Stimulated activated CD4-positive, alpha-beta T cell treated with anti-CD3 and anti-CD28 coated beads, TNF-alpha, amount 100 ng/mL, for 1 hour (primary cell): ENCODE measurements around the gene POGLUT2.
"Not testable (repeated sequence)": the region's sequence is repeated elsewhere in the genome, so short reads cannot be mapped to it uniquely, and the experiment has no call there.

ENCODE experiments used
- DNase-seq, 3 donors: peaks; one replicate each; pipeline ENCODE4 v3.0.0-alpha.2; 2020; ENCODE audit warnings: low read depth in 3 of 3, low spot score in 1 of 3

Gene POGLUT2

GRCh38 chr13:102807699-102808098 is 8.9 kb upstream of the POGLUT2 start:
- no peak for DNase-seq

DNA sequence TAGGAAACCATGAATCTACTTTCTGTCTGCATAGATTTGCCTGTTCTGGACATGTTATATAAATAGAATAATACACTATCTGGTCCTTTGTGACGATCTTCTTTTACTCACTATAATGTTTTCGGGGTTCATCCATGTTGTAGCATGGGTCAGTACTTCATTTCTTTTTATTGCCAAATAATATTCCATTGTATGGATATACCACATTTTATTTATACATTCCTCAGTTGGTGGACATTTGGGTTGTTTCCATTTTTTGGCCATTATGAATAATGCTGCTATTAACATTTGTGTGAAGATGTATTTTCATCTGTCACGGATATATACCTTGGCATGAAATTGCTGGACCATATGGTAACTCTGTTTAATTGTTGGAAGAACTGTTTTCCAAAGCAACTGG is 6.9 kb upstream of the POGLUT2 start:
- DNase-seq: no peak

GRCh38 chr13:102800145-102801041 is 1.6 kb upstream of the POGLUT2 start:
- peak; percentile 38 to 76 (median 58) for DNase-seq

GRCh38 chr13:102799426-102800144 is 809 bp upstream of the POGLUT2 start:
- DNase-seq: no peak

DNA sequence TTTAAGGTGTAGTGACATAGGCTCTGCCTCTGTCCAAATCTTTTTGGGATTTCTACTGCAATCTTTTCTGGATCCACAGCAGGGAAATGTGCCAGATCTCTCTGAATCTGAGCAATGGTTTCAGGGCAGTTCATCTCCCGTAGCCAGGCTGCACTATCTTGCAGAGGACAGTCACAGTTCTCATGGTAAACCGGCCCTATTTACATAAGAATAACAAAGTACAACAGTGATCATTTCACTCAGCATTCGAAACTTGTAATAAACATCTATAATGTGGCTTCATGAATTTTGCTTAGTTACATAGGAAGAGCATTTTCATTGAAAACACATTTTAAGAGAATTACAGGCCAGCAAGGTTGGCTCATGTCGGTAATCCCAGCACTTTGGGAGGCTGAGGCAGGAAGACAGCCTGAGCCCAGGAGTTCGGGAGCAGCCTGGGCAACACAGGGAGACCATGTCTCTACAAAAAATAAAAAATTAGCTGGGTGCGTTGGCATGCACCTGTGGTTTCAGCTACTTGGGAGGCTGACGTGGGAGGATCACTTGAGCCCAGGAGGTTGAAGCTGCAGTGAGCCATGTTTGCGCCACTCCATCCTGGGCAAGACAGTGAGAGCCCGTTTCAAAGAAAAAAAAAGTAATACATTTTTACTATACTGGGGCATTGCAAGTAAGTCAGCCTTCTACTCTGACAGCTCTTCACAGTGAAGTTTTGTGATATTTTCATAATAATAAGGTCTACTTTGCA is 5.0 kb downstream of the POGLUT2 start:
- no peak for DNase-seq

DNA sequence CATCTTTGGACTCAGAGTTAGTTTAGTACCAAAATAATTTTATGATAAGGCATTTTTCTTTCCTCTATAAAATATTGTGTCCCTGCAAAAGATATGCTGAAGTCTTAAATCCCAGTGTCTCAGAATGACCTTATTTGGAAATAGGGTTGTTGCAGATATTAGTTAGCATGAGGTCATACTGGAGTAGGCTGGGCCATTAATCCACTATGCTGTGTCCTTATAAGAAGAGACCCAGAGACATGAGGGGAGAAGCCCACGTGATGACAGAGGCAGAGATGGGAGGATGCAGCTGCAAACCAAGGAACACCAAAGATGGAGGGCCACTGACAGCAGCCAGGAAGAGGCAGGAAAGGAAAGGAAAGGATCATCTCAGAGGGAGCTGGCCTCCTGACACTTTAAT is 6.4 kb downstream of the POGLUT2 start:
- DNase-seq: no peak

DNA sequence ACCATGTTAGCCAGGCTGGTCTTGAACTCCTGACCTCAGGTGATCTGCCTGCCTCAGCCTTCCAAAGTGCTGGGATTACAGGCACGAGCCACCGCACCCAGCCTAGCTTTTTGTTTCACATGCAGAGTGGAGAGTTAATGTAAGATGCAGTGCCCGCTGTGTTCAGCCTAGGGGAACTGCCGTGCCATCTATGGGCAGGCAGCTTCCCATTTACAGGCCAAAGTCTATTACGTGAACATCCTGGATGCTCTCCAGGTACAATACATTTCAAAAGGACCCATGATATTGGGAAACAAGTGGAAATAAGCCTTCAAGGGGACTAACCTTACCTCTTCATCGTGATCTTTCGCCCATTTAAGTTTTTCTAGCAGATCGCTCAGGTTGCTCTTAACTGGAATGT is 10.1 kb downstream of the POGLUT2 start:
- no peak for DNase-seq

GRCh38 chr13:102784483-102784882 is 14.3 kb downstream of the POGLUT2 start:
- DNase-seq: no peak

GRCh38 chr13:102781591-102781990 is 17.2 kb downstream of the POGLUT2 start:
- DNase-seq: no peak

DNA sequence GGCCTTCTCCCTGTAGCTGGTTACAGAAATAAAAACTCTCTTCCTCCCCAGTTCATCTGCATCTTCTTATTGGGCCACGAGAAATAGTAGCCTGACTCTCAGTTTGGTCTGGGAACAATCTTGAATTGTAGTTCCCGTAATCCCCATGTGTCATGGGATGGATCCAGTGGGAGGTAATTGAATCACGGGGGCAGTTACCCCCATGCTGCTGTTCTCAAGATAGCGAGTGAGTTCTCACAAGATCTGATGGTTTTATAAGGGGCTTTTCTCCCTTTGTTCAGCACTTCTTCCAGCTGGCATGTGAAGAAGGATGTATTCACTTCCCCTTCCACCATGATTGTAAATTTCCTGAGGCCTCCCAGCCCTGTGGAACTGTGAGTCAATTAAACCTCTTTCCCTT is 18.1 kb downstream of the POGLUT2 start:
- not testable (repeated sequence) for DNase-seq

- DNase-seq: no peak
Observed at GRCh38 chr13:102779436-102780159, 19.2 kb downstream of the POGLUT2 start.

GRCh38 chr13:102777736-102778135 is 21.0 kb downstream of the POGLUT2 start:
- no peak for DNase-seq

DNA sequence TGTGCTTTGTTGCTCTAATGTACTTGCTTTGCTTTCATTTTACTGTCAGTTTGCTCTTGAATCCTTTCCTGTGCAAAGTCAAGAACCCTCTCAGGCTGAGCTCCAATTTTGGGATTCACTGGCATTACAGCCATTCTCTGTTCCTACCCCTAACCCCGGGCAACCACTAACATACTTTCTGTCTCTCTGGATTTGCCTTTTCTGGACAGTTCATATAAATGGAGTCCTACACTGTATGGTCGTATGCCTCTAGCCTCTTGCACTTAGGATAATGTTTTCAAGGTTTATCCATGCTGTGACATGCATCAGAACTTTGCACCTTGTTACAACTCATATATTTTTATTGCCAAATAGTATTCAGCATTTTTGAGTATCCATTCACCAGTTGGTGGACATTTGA is 22.5 kb downstream of the POGLUT2 start:
- no peak for DNase-seq

DNA sequence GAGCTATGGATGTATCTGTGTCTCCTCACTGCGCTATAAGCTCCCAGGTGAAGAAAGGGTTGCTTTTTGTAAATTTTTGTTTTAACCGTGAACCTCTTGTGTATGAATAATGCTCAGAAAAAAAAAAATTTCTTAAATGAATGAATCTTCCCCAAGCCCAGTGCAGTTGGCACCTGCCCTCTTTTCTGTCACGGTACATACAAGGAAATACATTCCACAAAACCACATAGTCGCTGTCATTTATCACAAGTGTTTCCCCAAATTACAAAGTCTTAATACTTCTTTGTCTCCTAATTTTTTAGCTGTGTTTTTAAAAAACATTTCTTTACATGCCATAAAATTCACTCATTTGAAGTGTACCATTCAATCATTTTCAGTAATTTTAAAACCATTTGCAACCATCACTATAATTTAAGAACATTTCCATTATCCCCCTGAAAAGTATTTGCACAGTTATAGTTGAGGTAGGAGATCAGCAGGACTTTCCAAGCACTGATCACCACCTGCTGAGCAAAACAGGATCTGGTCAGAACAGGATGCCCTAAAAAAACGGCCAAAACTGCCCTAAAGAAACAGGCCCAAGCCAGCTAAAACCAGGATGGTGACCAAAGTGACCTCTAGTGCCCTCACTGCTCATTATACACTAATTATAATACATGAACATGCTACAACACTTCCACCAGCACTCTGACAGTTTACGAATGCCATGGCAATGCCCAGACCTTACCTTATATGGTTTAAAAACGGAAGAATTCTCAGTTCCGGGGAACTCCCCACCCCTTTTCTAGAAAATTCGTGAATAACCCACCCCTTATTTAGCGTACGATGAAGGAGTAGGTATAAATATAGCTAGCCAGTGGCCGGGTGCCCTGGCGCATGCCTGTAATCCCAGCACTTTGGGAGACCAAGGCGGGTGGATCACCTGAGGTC is 23.9 kb downstream of the POGLUT2 start:
- no peak for DNase-seq

DNA sequence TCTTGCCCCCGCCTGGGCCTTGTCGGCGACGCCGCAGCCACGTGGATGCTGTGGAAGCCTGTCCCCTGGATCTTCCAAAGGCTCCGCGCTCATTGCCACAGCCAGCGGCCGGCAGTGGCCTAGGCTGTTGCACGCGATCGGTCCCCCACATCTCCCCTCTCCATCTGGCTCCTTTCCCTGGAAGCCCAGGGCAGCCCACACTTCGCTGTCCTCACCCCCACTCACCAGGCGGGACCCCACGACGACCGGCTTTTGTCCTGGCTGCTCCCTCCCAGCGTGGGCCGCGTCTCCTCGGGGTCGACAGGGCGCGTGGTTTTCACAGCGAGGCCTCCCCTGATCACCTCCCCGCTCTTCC is 24.6 kb downstream of the POGLUT2 start:
- DNase-seq: no peak

GRCh38 chr13:102773441-102774213 is 25.1 kb downstream of the POGLUT2 start, which contains the start of gene TEX30:
Gene TEX30 (minus strand): TSS chr13:102773786. CDS start chr13:102770026, 3,760 bp downstream.
- DNase-seq: peak; percentile 57 to 82 (median 78)

DNA sequence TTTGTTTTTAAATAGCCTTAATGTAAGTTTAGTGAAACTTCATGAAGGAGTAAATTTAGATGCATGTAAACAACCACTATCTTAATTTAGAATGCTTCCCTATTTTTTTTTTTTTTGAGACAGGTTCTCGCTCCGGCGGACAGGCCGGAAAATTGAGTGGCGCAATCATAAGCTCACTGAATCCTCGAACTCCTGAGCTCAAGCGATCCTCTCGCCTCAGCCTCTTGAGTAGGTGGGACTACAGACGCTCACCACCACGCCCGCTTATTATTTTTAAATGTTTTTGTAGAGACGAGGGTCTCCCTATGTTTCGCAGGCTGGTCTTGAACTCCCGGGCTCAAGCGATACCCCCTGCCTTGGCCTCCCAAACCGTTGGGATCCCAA is 26.7 kb downstream of the POGLUT2 start:
- DNase-seq: no peak

GRCh38 chr13:102771298-102772041 is 27.3 kb downstream of the POGLUT2 start:
- no peak for DNase-seq
